Endothelial cell of umbilical vein (primary cell): ENCODE results near the gene KIAA0232. TPM values are rescaled to one million over a fixed set of nuclear protein-coding genes. Genes with fewer than 3 reads are reported as not detected.

Experiments
- BruUV-seq: library from RNA; stranded (reverse); fragments of 400-500 nt; replicated peaks from 2 replicates; lab custom pipeline; 2021; lab: Mats Ljungman, UMichigan
- CTCF ChIA-PET: fragments of 300-600, 350-600 bp; sonication (Branson Sonifier 250); formaldehyde crosslinking; loops from one replicate; lab custom pipeline; 2021; ENCODE audit warnings: antibody characterized with exemption, inconsistent platforms; lab: Charles Lee
- POLR2A ChIA-PET: fragments of 300-600, 350-600 bp; sonication (Branson Sonifier 250); formaldehyde crosslinking; loops from one replicate; lab custom pipeline; 2021; ENCODE audit warnings: antibody characterized with exemption, inconsistent platforms; lab: Charles Lee
- DNase-seq: peaks from one replicate; pipeline ENCODE4 v3.0.0-alpha.2; 2011; ENCODE audit warnings: low read depth, low spot score
- FAIRE-seq: peaks from 2 replicates; lab custom pipeline; 2011; peaks lifted over from hg19 to GRCh38; lab: Jason Lieb, UNC
- H2AFZ ChIP-seq: 2 replicates; pipeline ENCODE4 v1.6.0; 2012; ENCODE audit warnings: low read depth, low read length, control low read depth, inconsistent platforms
- H3K27ac ChIP-seq: 2 replicates; pipeline ENCODE4 v1.5.1; 2011; ENCODE audit warnings: low read depth, mild to moderate bottlenecking, control low read depth, low read length, moderate library complexity; ENCODE audit not compliant: insufficient read depth
- H3K27me3 ChIP-seq, 2 experiments: 2 replicates each; pipeline versions ENCODE4 v1.6.0 to v1.6.1; 2011; ENCODE audit warnings: low read length in 2 of 2, mixed read lengths in 1 of 2; ENCODE audit not compliant: control insufficient read depth in 2 of 2, insufficient read depth in 2 of 2
- H3K36me3 ChIP-seq, 2 experiments: 2 replicates in 1 of 2; 3 replicates in 1 of 2; pipeline ENCODE4 v1.5.1; 2011; ENCODE audit warnings: low read length in 2 of 2, mild to moderate bottlenecking in 1 of 2, moderate library complexity in 1 of 2; ENCODE audit not compliant: control insufficient read depth in 2 of 2, insufficient read depth in 2 of 2; ENCODE audit errors: extremely low read depth in 1 of 2
- H3K4me1 ChIP-seq: 3 replicates; pipeline ENCODE4 v1.5.1; 2011; ENCODE audit warnings: mild to moderate bottlenecking, low read length; ENCODE audit not compliant: control insufficient read depth, insufficient read depth; ENCODE audit errors: extremely low read depth
- H3K4me2 ChIP-seq: 2 replicates; pipeline ENCODE4 v1.6.1; 2011; ENCODE audit warnings: low read length, control low read depth, mixed read lengths; ENCODE audit not compliant: insufficient read depth
- H3K4me3 ChIP-seq, 3 experiments: fragments of 200-600 bp in 1 of 3; sonication (generic), shearing (Covaris generic) in 1 of 3; replicated peaks in 1 of 3; 2 replicates each; pipeline ENCODE4 v1.5.1; 2011 to 2016; ENCODE audit warnings: control low read depth in 3 of 3, low read length in 3 of 3, mild to moderate bottlenecking in 2 of 3, inconsistent platforms in 1 of 3, low read depth in 1 of 3, moderate library complexity in 1 of 3; ENCODE audit not compliant: insufficient read depth in 1 of 3
- H3K79me2 ChIP-seq: 2 replicates; pipeline ENCODE4 v1.6.0; 2012; ENCODE audit warnings: low read length, inconsistent platforms; ENCODE audit not compliant: control insufficient read depth, insufficient read depth
- H3K9ac ChIP-seq: replicated peaks from 2 replicates; pipeline ENCODE3; 2011; ENCODE audit warnings: low read length, control low read depth; ENCODE audit not compliant: insufficient read depth; ENCODE audit errors: extremely low read depth
- H3K9me1 ChIP-seq: replicated peaks from 3 replicates; pipeline ENCODE4 v1.6.0; 2011; ENCODE audit warnings: mild to moderate bottlenecking, low read length; ENCODE audit not compliant: control insufficient read depth, insufficient read depth; ENCODE audit errors: extremely low read depth
- H3K9me3 ChIP-seq: replicated peaks from 2 replicates; pipeline ENCODE4 v1.5.1; 2012; ENCODE audit warnings: low read length, inconsistent platforms; ENCODE audit not compliant: control insufficient read depth, insufficient read depth
- H4K20me1 ChIP-seq: replicated peaks from 2 replicates; pipeline ENCODE3; 2011; ENCODE audit warnings: mild to moderate bottlenecking, low read length; ENCODE audit not compliant: control insufficient read depth, insufficient read depth; ENCODE audit errors: extremely low read depth
- EZH2 ChIP-seq: IDR thresholded peaks from 2 replicates; pipeline ENCODE4 v1.6.1; 2012; ENCODE audit warnings: borderline replicate concordance, low read depth, mild to moderate bottlenecking, moderate library complexity, low read length, inconsistent platforms; ENCODE audit not compliant: severe bottlenecking
- FOS ChIP-seq: IDR thresholded peaks from 2 replicates; pipeline ENCODE4 v1.6.1; 2011; ENCODE audit warnings: mild to moderate bottlenecking, low read length, moderate library complexity, borderline replicate concordance; ENCODE audit not compliant: insufficient read depth
- GATA2 ChIP-seq: IDR thresholded peaks from 2 replicates; pipeline ENCODE4 v1.7.0; 2011; ENCODE audit warnings: low read depth, mild to moderate bottlenecking, moderate library complexity, mixed read lengths, low read length; ENCODE audit not compliant: insufficient read length, insufficient read depth
- JUN ChIP-seq: IDR thresholded peaks from 2 replicates; pipeline ENCODE4 v1.6.1; 2011; ENCODE audit warnings: borderline replicate concordance, low read depth; ENCODE audit not compliant: insufficient read length, insufficient read depth
- MYC ChIP-seq: IDR thresholded peaks from one replicate; pipeline ENCODE4 v1.6.1; 2011; ENCODE audit warnings: mild to moderate bottlenecking, low read depth, low read length
- POLR2A ChIP-seq: IDR thresholded peaks from 2 replicates; pipeline ENCODE4 v1.6.1; 2012; ENCODE audit warnings: low read depth, mild to moderate bottlenecking, control low read depth, low read length
- POLR2AphosphoS5 ChIP-seq: IDR thresholded peaks from 2 replicates; pipeline ENCODE4 v1.6.1; 2012; ENCODE audit warnings: low read depth, mild to moderate bottlenecking, control low read depth, low read length, moderate library complexity; ENCODE audit not compliant: insufficient read depth
- dilution Hi-C: fragments of 300-500 bp; cut with MboI; formaldehyde crosslinking; loops from one replicate; pipeline ENCODE4 v1.15.0; 2019; ENCODE audit warnings: low sequenced_read_pairs; ENCODE audit not compliant: extremely low pct_ligation_motif_present
- intact Hi-C: fragments of 100-400 bp; cut with micrococcal nuclease; formaldehyde crosslinking; loops from one replicate; pipeline ENCODE4 v1.10.0; 2022
- polyA plus RNA-seq, 4 experiments: library from polyadenylated mRNA; depleted of rRNA in 3 of 4; stranded (reverse) in 3 of 4; unstranded in 1 of 4; fragments of >200 nt; gene quantifications; 2 replicates each; pipeline versions ENCODE4 v1.2.1 to v1.2.3, GENCODE V29; 2011 to 2012; ENCODE audit warnings: missing spikeins in 1 of 4
- total RNA-seq: library from RNA; stranded (reverse); gene quantifications from 2 replicates; pipeline ENCODE4 v1.2.3, GENCODE V29; 2021
- TF ChIP-seq, protein P1 (sequence below): IDR thresholded peaks from 2 replicates; pipeline ENCODE4 v1.6.1; 2011; ENCODE audit not compliant: insufficient read depth, insufficient read length
- TF ChIP-seq, protein P2 (sequence below), 2 donors: IDR thresholded peaks; 1 replicate in 1 of 2; 2 replicates in 1 of 2; pipeline ENCODE4 v1.5.1; 2011; ENCODE audit warnings: low read length in 2 of 2, mild to moderate bottlenecking in 2 of 2, moderate library complexity in 2 of 2, control low read depth in 1 of 2, inconsistent platforms in 1 of 2, low read depth in 1 of 2; ENCODE audit not compliant: insufficient read depth in 1 of 2; ENCODE audit errors: extremely low read depth in 1 of 2

KIAA0232 gene
- total and polyA plus RNA-seq, 2 donors (not counting 3 experiments of a cell fraction or from before 2014, with no cell fraction given): 5.3 to 18.4 TPM

DNA sequence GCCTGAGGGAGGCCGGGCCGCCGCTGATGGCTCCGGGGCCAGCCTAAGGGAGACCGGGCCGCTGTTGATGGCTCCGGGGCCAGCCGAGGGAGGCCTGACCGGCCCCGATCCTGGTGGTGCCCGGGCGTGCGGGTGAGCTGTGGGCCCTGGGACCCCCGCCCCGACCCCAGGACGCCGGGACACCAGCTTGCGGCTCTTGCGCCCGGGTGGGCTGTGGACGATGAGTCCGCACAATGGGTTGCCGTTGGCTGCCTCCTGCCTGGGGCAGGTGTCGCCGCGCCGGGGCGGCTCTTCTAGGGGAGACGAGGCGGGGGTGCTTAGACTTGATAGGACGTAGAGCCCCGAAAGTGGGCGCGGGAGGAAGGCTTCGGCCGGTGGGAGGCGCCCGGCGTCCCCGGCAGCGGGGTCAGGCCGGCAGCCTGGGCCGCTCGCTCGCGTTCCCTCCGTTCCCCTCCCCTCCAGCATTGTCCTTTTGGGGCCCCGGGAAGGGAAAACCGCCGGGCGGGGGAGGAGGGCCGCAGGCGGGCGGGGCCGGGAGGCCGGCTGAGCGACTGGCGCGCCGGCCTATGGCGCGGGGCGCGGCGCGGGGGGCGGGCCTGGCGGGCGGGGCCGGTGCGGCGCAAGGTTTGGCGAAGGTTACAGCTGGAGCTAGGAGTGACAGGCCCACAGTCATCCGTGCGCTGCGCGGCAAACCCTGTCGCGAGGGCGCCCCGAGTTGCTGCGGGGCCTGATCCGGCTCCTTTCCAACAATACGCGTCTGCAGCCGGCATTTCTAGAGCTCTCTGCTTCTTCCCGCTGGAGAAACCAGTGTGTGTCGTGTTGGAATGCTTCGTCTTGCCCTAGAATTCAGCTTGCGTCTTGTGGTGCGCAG is 819 bp downstream of the KIAA0232 start:
- CTCF ChIA-PET: interaction anchor here (0.9 to 2.4 kb wide), 5 partner anchors 15 to 284 kb away, joined by 3 to 17 read pairs (median 7); partner anchors contain the start of gene GRPEL1
- POLR2A ChIA-PET: interaction anchor here (0.6 to 0.7 kb wide), 2 partner anchors 49 to 56 kb away, joined by 3 read pairs; no protein-coding TSS in a partner anchor
- FAIRE-seq: peak; percentile 82
- H3K27ac ChIP-seq: peak overlapping the region; percentile 89
- BruUV-seq: TSS peak; percentile 87
- H3K27me3 ChIP-seq: no peaks in the 10 kb centered on the region
- peaks cover 3% of the 10 kb centered on the region for H4K20me1 ChIP-seq
- peak overlapping the region; percentile 98 for H3K4me2 ChIP-seq
- peak overlapping the region; percentile 27 for H2AFZ ChIP-seq
- TF ChIP-seq GATA2: no peak
- TF ChIP-seq POLR2AphosphoS5: peak; percentile 32
- peaks cover 47% of the 10 kb centered on the region for H3K79me2 ChIP-seq
- no peaks in the 10 kb centered on the region for H3K9me3 ChIP-seq
- peaks cover 10% of the 10 kb centered on the region for H3K4me1 ChIP-seq
- H3K9ac ChIP-seq: peak overlapping the region; percentile 96
- dilution Hi-C loops (no loop called here), intact Hi-C loops (loop anchor here (1.0 to 10.0 kb wide), 4 partner anchors 24 to 261 kb away; partner anchors contain the start of gene TADA2B)
- peaks cover 0 to 2% of the 10 kb centered on the region in 2 experiments for H3K36me3 ChIP-seq
- H3K9me1 ChIP-seq: no peaks in the 10 kb centered on the region
- peak; percentile 84 for DNase-seq
- peak overlapping the region; percentile 75 to 99 (median 83) for H3K4me3 ChIP-seq

DNA sequence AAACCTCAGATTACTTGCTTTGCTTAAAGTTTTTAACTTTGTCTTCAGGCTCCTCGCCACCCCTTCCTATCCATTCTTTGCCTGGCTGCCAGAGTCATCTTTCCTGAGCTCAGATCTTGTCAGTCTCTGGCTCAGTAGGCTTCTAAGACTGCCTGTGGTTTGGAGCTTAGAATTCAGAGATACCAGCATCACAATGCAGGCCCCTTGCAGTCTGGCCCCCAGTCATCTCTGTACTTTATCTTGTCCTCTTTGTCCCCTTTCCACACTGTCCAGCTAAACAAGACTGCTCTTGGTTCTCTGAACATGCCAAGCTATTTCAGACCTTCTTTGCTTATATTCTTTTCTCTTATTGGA is 3.0 kb downstream of the KIAA0232 start:
- Histone ChIP-seq H3K4me2 (no peak overlapping the region), H2AFZ (no peak overlapping the region), H3K9ac (no peak overlapping the region), H3K4me1 (peaks cover 10% of the 10 kb centered on the region), H3K27me3 (no peaks in the 10 kb centered on the region), H3K9me3 (no peaks in the 10 kb centered on the region), H3K9me1 (no peaks in the 10 kb centered on the region), H3K79me2 (peaks cover 65% of the 10 kb centered on the region), H4K20me1 (peaks cover 3% of the 10 kb centered on the region), H3K4me3 (no peak overlapping the region), H3K36me3 (peaks cover 0 to 2% of the 10 kb centered on the region in 2 experiments), H3K27ac (no peak overlapping the region)
- TF ChIP-seq, protein P1, sequence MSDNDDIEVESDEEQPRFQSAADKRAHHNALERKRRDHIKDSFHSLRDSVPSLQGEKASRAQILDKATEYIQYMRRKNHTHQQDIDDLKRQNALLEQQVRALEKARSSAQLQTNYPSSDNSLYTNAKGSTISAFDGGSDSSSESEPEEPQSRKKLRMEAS: no peak
- no peak for TF ChIP-seq FOS
- TF ChIP-seq, protein P2, sequence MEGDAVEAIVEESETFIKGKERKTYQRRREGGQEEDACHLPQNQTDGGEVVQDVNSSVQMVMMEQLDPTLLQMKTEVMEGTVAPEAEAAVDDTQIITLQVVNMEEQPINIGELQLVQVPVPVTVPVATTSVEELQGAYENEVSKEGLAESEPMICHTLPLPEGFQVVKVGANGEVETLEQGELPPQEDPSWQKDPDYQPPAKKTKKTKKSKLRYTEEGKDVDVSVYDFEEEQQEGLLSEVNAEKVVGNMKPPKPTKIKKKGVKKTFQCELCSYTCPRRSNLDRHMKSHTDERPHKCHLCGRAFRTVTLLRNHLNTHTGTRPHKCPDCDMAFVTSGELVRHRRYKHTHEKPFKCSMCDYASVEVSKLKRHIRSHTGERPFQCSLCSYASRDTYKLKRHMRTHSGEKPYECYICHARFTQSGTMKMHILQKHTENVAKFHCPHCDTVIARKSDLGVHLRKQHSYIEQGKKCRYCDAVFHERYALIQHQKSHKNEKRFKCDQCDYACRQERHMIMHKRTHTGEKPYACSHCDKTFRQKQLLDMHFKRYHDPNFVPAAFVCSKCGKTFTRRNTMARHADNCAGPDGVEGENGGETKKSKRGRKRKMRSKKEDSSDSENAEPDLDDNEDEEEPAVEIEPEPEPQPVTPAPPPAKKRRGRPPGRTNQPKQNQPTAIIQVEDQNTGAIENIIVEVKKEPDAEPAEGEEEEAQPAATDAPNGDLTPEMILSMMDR (IDR thresholded peaks at IDR 0.05; ENCODE audit: extremely low read depth in 1 of 2, insufficient read depth in 1 of 2, low read depth in 1 of 2, low read length in 2 of 2): no peak
- no peak for TF ChIP-seq POLR2AphosphoS5
- TF ChIP-seq MYC: no peak
- TF ChIP-seq GATA2: no peak
- TF ChIP-seq EZH2: no peak
- TF ChIP-seq JUN: no peak
- TF ChIP-seq POLR2A: no peak
- intact Hi-C loops: loop anchor here (10.0 kb wide), 1 partner anchor 259 kb away; the partner anchor contains the start of gene TADA2B
- no peak for FAIRE-seq
- BruUV-seq: no TSS peak
- dilution Hi-C loops: no loop called here
- ChIA-PET POLR2A (no interaction called here), CTCF (no interaction called here)
- no peak for DNase-seq
